ENCODE data around the gene GLIS2.
A peak's percentile ranks its signal among the peaks of the same experiment; 100 is the strongest.

The GLIS2 gene

DNA sequence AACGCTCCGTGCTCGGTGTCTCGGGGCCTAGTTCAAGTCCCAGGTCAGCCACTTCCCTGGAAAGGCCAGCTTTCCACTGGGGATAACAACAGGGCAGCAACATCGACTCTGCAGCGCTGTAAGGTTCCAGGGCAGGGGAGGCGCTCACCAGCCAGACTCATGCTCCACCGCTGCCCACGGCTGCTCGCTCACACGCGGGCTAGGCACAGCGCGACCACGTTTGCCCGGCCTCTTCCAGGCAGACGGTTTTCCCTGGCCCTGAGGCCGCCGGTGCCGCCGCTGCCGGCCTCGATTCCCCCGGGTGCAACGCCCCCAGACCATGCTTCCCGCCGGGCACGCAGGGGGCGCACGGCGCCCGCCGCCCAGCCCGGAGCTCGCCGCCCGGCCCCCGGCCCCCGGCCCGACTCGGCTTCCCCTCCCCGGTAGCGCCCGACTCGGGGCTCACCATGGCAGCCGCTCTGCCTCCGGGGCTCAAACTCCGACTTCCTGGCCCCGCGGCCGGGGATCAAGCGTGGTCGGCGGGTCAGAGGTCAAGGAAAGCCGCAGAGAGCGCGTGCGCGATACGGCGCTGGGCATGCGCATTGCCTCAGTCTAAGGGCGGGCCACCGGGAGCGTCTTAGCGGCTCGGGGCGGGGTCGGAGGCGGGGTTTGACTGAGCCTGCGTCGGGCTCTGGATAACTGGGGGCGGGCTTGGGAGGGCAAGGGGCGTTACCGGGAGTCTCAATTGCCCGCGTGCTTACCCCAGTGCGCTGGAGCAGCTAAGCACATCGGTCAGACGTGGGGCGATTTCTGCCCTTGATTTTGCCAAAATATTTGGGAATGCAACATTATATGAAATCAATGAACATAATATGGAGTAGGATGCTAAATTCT lies 35.2 kb downstream of the GLIS2 start, which contains the start of gene PAM16:
Gene PAM16, minus strand, starts transcription at position 535 of the 873 bp plus-strand sequence. Its CDS starts 87 bp downstream, at position 448.
- peak; percentile 95 for DNase-seq (ENCODE audit: low read depth in 2 of 2)

DNA sequence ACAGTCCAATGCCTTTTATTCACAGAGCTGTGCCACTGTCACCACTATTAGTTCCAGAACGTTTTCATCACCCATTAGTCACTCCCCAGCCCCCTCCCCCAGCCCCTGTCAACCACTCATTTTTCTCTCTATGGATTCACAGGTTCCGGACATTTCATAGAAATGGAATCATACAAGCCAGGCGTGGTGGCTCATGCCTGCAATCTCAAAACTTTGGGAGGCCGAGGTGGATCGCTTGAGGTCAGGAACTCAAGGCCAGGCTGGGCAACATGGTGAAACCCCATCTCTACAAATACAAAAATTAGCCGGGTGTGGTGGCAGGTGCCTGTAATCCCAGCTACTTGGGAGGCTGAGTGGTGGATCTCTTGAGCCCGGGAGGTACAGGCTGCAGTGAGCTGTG lies 36.0 kb downstream of the GLIS2 start:
- no peak for DNase-seq (ENCODE audit: low read depth in 2 of 2)

- DNase-seq (ENCODE audit: low read depth in 2 of 2), result no peak
These were observed 37.0 kb downstream of the GLIS2 start for GRCh38 chr16:4352843-4353242.

GRCh38 chr16:4353675-4354074 lies 37.8 kb downstream of the GLIS2 start:
- DNase-seq (ENCODE audit: low read depth in 2 of 2), result no peak

DNA sequence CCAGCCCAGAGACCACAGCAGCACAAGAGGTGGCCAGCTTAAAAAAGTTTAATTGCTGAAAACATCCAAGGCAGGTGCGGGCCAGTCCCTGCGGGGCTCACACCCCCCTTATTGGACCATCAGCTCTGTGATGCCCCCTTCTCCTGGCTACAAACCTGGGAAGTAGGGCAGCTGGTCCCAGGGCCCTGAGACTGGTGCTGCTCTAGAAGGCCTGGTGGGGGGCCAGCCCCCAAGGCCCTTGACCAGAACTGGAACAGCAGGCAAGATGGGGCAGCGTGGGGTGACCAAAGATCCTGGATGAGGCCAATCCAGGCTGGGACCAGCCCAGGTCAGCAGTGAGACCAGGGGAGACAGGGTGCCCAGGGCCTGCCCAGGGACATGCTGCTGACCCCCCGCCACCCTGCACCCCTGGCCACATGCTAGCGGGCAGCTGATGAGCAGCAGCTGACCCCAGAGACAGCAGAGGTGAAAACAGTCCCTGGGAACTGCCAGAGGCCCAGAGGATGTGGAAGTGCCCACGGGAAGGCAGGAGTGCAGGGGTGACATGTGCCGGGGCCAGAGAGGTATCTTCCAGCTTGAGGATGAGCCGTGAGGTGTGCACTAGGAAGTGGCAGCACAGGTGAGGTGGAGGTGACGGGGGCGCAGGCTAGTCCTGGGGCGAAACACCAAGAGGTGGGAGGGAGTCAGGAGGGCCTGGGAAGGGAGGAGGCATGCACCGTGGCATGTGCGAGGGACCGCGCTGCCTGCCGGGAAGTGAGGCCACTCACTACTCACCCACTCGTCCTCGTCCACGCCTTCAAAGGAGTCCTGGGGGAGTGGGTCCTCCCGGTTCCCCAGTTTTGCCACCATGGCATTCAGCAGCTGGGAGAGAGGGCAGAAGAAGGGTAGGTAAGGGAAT lies 38.9 kb downstream of the GLIS2 start:
- DNase-seq (ENCODE audit: low read depth in 2 of 2), result no peak

- DNase-seq (ENCODE audit: low read depth in 2 of 2), result no peak
These were observed 41.0 kb downstream of the GLIS2 start for GRCh38 chr16:4356820-4357219.

GRCh38 chr16:4358236-4358635 lies 42.4 kb downstream of the GLIS2 start:
- no peak for DNase-seq (ENCODE audit: low read depth in 2 of 2)

GRCh38 chr16:4358831-4359561 lies 43.1 kb downstream of the GLIS2 start:
- peak; percentile 41 to 46 for DNase-seq (ENCODE audit: low read depth in 2 of 2)

- DNase-seq (ENCODE audit: low read depth in 2 of 2), result no peak
These were observed 44.0 kb downstream of the GLIS2 start for GRCh38 chr16:4359914-4360313.

DNA sequence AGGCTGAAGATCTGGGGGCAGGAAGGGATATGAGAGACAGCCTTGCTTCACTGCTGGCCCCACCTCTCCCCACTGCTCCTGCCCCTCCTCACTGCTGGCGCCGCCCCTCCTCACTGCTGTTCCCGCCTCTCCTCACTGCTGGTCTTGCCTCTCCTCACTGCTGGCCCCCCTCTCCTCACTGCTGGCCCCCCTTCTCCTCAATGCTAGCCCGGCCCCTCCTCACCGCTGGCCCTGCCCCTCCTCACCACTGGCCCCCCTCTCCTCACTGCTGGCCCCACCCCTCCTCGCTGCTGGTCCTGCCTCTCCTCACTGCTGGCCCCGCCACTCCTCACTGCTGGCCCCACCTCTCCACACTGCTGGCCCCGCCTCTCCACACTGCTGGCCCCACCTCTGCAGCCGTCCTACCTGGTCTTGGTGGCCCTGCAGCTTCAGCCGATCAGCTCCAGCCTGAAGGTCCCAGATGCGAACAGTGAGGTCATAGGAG lies 44.7 kb downstream of the GLIS2 start:
- no peak for DNase-seq (ENCODE audit: low read depth in 2 of 2)

DNA sequence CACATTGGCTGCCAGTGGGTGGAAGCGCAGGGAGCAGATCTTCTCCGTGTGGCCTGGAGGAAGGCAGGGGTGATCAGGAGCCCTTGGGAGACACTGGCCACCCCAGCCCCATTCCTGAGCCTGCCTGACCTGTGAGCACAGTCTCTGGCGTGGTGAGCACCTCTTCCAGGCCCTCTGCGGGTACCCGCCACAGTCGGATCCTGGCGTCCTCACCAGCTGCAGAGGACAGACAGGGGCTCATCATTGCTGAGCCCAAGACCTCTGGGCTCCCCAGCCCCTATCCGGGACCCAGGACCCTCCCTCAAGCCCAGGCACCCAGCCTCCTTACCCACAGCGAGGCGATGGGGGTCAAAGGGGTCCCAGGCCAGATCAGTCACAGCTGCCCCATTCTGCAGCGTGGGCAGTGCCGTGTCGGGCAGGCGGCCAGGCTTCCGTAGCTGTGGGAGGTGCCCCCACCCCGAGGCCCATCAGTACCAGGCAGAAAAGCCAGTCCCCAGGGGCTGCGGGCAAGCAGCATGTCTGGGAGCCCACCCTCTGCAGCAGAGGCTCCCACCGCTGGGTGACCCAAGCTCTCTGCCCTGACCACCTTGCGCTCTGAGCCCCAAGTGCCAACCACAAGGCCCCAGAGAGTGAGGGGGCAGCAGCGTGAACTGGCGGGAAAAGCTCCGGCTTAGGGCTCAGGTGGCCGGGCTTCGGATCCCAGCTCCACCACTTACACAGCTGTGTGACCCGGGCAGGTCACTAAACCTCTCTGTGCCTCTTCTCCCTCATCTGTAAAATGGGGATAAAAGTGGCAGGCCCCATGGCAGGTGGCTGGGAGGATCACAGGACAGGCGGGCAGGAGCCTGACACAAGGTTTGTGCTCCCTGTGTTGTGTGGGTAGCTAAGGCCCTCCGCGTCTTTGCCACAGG lies 45.4 kb downstream of the GLIS2 start:
- no peak for DNase-seq (ENCODE audit: low read depth in 2 of 2)

- no peak for DNase-seq (ENCODE audit: low read depth in 2 of 2)
These were observed 46.1 kb downstream of the GLIS2 start for GRCh38 chr16:4361944-4362311.

DNA sequence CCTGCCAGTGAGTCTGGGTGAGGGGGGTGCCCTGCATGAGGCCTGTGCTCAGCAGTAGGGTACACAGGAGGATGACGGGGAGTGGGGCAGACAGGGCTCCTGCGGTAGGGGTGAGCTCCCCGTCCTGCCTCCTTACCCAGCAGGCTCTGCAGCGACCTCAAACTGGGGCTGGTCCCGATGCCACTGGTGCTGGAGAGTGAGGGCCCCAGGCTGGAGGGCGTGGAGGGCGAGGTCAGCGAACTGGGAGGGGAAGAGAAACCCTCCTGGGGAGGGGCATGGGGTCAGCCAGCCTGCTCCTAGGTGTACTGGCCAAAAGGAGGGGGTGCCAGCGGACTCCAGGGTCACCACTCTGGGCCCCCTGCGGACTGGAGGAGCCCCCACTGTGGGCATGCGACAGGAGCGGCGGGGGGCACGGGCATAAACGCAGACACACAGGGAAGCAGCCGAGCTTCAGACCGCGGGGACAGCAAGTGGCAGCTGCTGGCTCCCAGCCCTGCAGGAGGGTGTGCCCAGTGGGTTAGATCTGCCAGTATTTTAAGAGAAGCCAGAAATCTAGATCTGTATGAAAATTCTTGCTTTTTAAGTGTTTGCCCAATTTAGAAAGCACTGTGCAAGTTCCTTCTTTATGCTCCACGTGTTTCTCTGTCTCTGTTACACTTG lies 46.7 kb downstream of the GLIS2 start:
- no peak for DNase-seq (ENCODE audit: low read depth in 2 of 2)

DNA sequence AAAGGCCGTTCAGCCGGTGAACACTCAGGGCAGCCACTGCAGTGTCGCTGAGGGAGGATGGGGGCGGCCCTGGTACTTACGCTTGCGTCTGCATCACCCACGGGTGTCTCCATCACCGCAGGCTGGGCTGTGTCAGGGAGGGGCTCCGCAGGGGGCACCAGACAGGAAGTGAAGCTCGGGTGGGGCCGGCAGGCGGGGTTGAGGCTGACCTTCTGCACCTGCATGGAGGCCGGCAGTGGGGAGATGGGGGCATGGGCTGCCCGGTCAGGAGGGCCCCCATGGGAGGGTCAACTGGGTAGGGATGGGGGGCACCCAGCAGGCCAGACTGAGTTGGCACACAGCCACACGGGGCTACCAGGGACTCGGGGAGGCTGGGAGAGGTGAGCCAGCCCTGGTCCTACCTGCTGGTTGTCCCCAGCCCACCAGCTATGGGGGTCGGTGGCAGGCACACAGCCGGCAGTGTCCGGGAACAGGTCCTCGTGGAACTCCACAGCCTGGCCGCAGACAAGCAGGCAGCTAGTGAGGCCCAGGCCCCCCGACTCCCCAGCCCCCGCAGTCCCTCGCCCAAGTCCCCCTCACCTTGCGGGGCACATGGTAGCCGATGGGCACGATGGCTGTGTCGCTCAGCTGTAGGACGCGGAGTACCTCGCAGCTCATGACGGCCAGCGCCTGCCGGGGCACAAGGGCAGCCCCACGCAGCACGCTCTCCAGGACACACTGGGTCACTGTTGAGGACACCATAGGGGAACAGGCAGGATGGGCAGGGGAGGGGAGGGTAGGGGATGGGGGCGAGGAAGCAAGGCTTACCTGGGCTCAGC lies 48.5 kb downstream of the GLIS2 start:
- no peak for DNase-seq (ENCODE audit: low read depth in 2 of 2)

DNA sequence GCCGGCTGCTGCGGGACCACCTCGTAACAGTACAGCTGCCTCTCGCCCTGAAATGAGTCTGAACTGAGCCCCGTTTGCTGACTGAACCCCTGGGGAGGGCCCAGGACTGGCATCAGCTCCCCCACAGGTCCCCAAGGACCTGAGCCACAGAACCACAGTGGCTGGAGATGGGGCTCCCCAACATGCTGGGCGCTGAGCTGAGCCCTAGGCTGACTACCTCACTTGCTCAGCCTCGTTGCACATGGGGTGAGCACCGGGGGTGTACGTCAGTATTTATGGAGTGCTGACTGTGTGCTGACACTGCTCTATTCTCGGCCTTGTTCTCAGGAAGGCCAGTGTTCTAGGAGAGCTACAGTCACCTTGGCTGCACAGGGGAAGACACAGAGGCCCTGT lies 49.1 kb downstream of the GLIS2 start:
- DNase-seq (ENCODE audit: low read depth in 2 of 2), result no peak

GRCh38 chr16:4365615-4366014 lies 49.7 kb downstream of the GLIS2 start:
- DNase-seq (ENCODE audit: low read depth in 2 of 2), result no peak

DNA sequence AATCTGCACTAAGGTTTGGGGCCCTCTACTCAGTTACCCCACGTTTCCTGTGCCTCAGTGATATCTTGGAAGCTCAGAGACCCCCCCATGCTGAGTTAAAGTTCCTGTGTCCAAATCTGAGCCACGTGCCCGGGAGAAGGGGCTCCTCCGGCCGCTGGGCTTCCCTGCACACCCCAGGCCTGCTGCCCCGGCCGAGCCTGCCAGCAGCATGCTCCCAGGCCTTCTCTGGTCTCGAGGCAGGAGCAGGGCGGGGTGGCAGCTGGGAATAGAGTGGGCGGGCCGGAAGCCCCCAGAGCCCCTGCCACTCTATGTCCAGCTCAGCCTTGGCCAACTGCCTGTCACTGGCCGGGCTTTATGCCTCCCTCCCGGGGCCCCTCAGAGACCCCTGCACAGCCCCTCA lies 50.1 kb downstream of the GLIS2 start:
- DNase-seq (ENCODE audit: low read depth in 2 of 2), result no peak

GRCh38 chr16:4367393-4367856 lies 51.6 kb downstream of the GLIS2 start:
- no peak for DNase-seq (ENCODE audit: low read depth in 2 of 2)

- no peak for DNase-seq (ENCODE audit: low read depth in 2 of 2)
These were observed 53.3 kb downstream of the GLIS2 start for GRCh38 chr16:4369007-4369733.
